Measurements from ENCODE around the gene STUB1. TPM values are rescaled to one million over a fixed set of nuclear protein-coding genes. Genes with fewer than 3 reads are reported as not detected.

Gene STUB1
- total and polyA plus RNA-seq, 10 of the 15 experiments (the other 5 are each of a cell fraction or from before 2014, with no cell fraction given) = 4.2 to 136 (median 67.1) TPM

DNA sequence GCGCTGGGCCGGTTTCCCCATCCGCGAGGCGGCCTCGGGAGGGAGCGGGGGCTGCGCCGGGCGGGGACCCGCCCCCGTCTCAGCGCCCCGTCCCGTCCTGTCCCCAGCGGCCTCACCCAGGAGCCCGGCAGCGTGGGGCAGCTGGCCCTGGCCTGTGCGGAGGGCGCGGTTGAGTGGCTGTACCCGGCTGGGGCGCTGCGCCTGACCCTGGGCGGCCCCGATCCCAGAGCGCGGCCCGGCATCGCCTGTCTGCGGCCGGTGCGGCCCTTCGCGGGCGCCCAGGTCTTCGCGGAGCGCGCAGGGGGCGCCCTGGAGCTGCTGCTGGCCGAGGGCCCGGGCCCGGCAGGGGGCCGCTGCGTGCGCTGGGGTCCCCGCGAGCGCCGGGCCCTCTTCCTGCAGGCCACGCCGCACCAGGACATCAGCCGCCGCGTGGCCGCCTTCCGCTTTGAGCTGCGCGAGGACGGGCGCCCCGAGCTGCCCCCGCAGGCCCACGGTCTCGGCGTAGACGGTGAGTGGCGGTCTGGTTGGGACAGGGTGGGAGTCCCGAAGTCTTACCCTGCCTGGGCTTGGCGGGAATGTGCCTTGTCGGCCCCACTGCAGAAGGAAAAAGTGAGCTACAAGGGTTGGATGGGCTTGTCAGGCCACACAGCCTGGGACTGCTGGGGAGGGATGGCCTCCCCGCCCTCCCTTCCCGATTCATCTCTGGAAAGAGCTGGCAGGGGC, 35.4 kb downstream of the STUB1 start (continued):
- no peak for TF ChIP-seq SKIL (IDR thresholded peaks at IDR 0.05; ENCODE audit: low read depth, poor library complexity, severe bottlenecking)
- peak; percentile 86 for TF ChIP-seq HDAC6 (IDR thresholded peaks at IDR 0.05; ENCODE audit: unreplicated experiment)
- no peak for TF ChIP-seq E2F8 (IDR thresholded peaks at IDR 0.05; ENCODE audit: low read depth, partially characterized antibody)
- TF ChIP-seq BRCA1 (IDR thresholded peaks at IDR 0.05; ENCODE audit: low read depth, low read length) = no peak
- TF ChIP-seq CREM (IDR thresholded peaks at IDR 0.05; ENCODE audit: low read depth) = no peak
- no peak for TF ChIP-seq ZNF217 (IDR thresholded peaks at IDR 0.05)
- 0 out of 6 replicates have a peak, but pooled peaks of 2 of the 3 experiments have one; percentile 1 to 15 for TF ChIP-seq CTCF (IDR thresholded peaks at IDR 0.05 in 2 of 3, conservative IDR thresholded peaks at IDR 0.05 in 1 of 3; ENCODE audit: control insufficient read depth in 2 of 3, extremely low read depth in 1 of 3, insufficient read depth in 1 of 3, low read depth in 3 of 3, low read length in 3 of 3)
- 0 out of 2 replicates have a peak, but pooled peaks have one; percentile 35 for TF ChIP-seq NKRF (conservative IDR thresholded peaks at IDR 0.05)
